HG03469 (cell line): Measurements from ENCODE around the gene HEXD.
"Not testable (repeated sequence)": the region's sequence is repeated elsewhere in the genome, so short reads cannot be mapped to it uniquely, and the experiment has no call there.

Experiments used
- ATAC-seq: cut with Tn5 transposase; IDR thresholded peaks from one replicate; pipeline ENCODE4 v1.9.1; 2021; ENCODE audit warnings: mild to moderate bottlenecking, moderate library complexity, moderate number of reproducible peaks; ENCODE audit not compliant: unreplicated experiment

The HEXD gene

DNA sequence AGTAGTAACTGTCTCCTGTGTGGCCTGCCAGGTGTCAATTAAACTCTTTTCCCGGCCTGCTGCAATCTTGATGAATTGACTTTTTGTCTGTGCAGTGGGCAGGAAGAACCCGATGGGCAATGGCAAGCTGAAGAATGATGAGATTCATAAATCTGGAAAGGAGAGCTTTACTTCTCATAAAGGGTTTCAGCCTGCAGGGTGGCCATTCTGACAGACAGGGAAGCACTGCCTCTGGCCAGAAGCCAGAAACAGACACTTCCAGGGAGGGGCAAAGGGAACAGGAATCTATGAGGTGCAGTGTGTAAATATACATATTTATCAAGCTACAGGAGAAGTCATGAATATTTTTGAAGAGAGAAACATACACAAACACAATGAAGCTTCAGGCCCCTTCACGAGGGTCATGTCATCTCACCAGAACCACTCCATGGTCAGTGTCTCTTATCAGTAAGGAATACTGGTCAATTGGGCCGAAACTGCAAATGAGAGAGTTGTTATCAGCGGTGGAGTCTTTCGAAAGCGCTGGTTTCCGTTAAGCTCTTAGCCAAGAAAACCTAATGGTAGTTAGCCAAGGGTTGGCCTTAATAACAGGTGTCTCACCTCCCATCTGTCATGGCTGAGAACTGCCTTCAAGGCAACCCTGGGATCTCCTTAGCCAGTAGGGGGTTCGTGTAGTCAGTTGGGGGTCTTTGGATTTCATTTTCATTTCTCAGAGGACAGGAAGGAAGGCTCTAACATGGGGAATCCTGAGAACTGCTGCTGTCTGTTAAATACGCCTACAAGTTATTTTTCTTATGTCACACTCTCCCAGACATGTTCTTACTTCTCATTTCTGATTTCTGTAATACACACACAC is 39.2 kb downstream of the HEXD start:
- ATAC-seq = no peak

DNA sequence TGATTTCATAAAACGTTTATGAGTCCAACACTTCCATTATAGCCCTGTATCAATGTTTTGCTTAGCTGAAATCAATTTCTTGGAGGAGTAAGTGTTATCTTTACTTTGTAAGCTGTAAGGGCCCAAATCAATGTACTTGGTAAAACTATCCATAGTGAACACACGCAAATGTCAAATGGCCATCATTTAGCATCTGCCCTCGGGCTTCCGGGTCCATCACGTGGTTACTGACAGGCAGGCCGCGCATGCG is 39.7 kb downstream of the HEXD start:
- ATAC-seq = no peak

- ATAC-seq = peak; percentile 81
Measured at GRCh38 chr17:82458179-82458884, 40.2 kb downstream of the HEXD start, which contains the start of gene NARF. NARF (plus strand) TSS chr17:82458741; CDS start chr17:82458804, 63 bp downstream.

DNA sequence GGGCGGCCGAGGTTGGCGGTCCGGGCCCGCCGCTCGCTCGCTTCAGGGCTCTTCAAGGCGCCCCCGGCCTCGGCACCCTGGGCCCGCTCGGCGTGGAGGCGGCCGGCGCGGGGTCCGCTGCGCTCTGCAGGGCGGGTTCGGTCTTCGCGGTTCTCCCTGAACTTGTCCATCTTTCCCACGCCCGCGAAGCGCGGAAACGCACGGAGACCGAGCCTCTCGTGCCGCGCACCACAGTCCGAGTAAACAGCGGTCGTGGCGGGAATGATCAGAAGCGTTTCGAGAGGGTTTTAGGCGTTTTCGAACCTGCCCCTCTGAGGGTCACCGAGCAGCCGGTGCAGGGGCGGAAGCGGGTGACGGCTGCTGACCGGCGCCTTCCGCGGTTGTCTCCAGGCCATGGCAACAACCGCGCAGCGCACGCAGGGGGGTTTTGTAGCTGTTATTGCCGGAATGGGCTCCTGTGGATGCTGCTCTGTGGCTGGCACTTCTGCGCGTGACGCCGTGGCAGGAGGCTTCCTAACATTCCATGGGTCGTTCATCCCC is 40.8 kb downstream of the HEXD start:
- ATAC-seq = no peak

DNA sequence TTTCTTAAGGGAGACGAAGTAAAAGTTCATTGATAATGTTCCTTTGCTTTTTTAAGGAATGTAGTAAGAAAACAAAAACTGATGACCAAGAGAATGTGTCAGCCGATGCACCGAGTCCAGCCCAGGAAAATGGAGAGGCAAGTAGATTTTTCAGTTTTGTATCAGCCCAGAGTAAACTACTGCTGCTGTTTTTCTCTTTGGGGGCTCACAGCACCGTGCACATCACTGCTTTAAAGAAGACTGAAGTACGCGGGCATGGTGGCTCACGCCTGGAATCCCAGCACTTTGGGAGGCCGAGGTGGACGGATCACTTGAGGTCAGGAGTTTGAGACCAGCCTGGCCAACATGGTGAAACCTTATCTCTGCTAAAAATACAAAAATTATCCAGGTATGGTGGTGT is 41.8 kb downstream of the HEXD start:
- ATAC-seq = not testable (repeated sequence)

GRCh38 chr17:82461827-82462524 is 43.8 kb downstream of the HEXD start:
- no peak for ATAC-seq

DNA sequence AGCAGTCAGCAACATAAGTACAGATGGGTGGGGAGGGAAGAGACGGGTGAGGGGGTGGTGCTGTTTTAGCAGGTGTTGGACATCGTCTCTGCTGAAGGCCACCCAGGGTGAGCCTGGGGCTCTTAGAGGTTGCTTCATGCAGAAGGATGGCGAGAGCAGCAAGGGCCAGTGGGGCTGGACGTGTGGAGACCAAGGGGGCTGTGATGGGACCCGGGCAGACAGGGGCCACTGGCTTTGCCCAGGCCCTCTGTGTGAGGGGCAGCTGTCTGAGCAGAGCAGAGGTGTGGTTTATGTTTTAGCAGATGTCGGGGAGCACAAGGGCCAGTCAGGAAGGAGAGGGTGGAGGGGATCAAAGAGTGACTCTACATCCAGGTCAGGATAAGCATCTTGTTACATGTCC is 45.2 kb downstream of the HEXD start:
- ATAC-seq = no peak

GRCh38 chr17:82463925-82464566 is 45.9 kb downstream of the HEXD start:
- no peak for ATAC-seq

GRCh38 chr17:82464567-82464929 is 46.4 kb downstream of the HEXD start:
- no peak for ATAC-seq

DNA sequence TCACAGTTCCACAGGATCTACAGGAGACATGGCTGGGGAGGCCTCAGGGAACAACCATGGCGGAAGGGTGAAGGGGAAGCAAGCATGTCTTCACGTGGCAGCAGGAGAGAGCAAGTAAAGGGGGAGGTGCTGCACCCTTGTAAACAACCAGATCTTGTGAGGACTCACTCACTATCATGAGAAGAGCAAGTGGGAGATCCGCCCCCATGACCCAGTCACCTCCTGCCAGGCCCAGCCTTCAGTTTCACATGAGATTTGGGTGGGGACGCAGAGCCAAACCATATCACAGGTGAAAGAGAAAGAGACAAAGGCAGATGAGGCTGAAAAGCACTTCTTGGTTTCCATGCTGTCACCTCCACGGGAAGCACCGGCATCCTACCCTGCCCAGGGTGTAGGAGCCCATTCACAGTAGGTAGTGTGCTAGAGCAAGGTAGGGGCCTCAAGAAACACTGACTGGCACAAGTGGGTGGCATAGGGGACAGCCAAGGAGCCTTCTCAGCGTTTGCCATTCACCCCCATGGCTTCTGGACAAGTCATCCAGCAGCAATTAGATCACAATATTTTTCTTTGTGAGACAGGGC is 47.0 kb downstream of the HEXD start:
- no peak for ATAC-seq

DNA sequence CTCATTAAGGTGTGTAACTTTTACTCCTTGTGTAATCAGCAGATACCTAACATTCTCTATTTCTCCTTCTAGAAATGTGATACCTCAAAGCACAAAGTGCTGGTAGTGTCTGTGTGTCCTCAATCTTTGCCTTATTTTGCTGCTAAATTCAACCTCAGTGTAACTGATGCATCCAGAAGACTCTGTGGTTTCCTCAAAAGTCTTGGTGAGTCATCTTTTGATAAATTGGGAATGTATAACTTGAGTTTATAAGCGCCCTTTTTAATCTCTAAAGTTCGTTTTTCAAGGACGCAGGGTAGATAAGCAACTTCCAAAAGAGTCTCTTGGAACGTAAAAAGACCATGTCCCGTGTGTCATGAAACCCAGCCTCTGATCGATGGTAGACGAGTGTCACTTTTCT is 50.5 kb downstream of the HEXD start:
- ATAC-seq = no peak

GRCh38 chr17:82470065-82470464 is 51.9 kb downstream of the HEXD start:
- ATAC-seq = no peak

GRCh38 chr17:82474223-82475010 is 56.3 kb downstream of the HEXD start:
- no peak for ATAC-seq

DNA sequence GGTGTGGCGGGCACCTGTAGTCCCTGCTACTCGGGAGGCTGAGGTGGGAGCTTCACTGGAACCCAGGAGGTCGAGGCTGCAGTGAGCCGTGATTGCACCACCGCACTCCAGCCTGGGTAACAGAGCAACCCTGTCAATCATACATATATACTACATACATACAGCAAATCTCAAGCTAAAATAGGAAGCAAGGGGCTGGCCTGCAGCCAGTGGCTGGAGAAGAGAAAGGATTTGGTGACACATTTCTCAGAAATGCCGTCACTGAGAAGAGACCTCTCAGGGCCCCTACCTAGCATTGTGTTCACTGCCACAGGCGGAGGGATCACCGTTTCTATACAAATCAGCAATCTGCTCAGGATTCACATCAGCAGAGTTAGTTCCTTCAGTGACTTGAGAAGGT is 57.3 kb downstream of the HEXD start:
- ATAC-seq = no peak

DNA sequence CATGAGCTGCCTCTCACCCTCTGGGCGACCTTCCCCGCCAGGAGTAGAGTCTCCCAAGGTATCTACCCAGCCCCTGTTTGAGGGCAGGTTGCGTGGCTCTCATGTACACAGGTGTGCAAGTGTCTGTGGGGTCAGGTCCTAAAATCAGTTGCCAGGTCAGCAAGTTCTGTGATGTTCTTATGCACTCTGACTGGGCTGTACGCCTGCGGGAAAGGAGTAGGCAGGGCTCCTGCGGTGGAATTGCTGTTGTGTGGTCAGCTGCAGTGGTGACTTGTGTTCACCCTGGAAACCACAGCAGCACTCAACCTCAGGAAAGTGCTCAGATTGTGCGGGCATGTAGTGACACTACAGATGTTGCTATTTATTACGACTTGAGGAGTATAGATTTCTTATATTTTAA is 59.8 kb downstream of the HEXD start:
- ATAC-seq = no peak

GRCh38 chr17:82479602-82480001 is 61.5 kb downstream of the HEXD start:
- ATAC-seq = no peak

GRCh38 chr17:82480318-82480717 is 62.2 kb downstream of the HEXD start:
- no peak for ATAC-seq

GRCh38 chr17:82483204-82483660 is 65.1 kb downstream of the HEXD start:
- ATAC-seq = no peak

DNA sequence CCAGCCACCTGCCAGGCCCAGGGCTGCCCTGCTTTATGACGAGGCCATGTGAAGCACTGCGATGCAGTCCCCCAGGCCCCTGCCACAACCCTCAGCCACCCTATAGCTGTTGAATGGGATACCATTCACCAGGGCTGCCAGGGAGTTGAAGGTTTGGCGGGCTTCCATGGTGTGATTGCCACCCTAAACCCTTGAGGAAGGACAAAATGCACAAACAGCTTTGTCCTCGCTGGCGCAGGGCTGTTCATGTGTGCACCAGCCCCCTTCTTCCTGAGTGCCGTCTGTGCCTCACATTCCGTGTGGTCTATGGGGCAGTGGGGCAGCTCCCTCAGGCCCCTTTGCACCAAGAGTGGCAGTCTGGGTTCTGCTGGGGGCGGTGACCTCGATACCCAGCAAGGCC is 65.7 kb downstream of the HEXD start:
- ATAC-seq = no peak
